Heart left ventricle (tissue), 16 donors: Measurements from ENCODE around the gene ATXN2. TPM values are rescaled to one million over a fixed set of nuclear protein-coding genes. Genes with fewer than 3 reads are reported as not detected.

Experiments used
- ATAC-seq, 4 donors: fragments of 200-7000 bp; cut with Tn5 transposase; one replicate each; pipeline ENCODE4 v1.9.1; 2020 to 2022; ENCODE audit warnings: moderate library complexity in 4 of 4, mild to moderate bottlenecking in 3 of 4, moderate number of reproducible peaks in 1 of 4
- DNase-seq, 5 donors: peaks; one replicate each; pipeline ENCODE4 v3.0.0-alpha.2; 2020
- H3K27ac ChIP-seq, 12 donors: fragments of 200-600 bp; sonication (generic) in 4 of 12; one replicate each; pipeline versions ENCODE4 v1.5.0 to v1.8.0; 2016 to 2022; ENCODE audit warnings: mild to moderate bottlenecking in 2 of 12
- H3K27me3 ChIP-seq, 9 donors: fragments of 200-600 bp; sonication (generic) in 2 of 9; one replicate each; pipeline versions ENCODE4 v1.5.1 to v1.8.0; 2016 to 2022; ENCODE audit warnings: mild to moderate bottlenecking in 3 of 9
- H3K36me3 ChIP-seq, 9 donors: fragments of 200-600 bp; sonication (generic) in 2 of 9; one replicate each; pipeline versions ENCODE4 v1.5.0 to v1.8.0; 2018 to 2022; ENCODE audit warnings: mild to moderate bottlenecking in 2 of 9
- H3K4me1 ChIP-seq, 12 donors: fragments of 200-600 bp; sonication (generic) in 4 of 12; one replicate each; pipeline versions ENCODE4 v1.5.0 to v1.8.0; 2016 to 2022; ENCODE audit warnings: mild to moderate bottlenecking in 3 of 12
- H3K4me3 ChIP-seq, 12 donors: fragments of 200-600 bp; sonication (generic) in 4 of 12; one replicate each; pipeline versions ENCODE4 v1.5.0 to v1.8.0; 2017 to 2022; ENCODE audit warnings: mild to moderate bottlenecking in 9 of 12, moderate library complexity in 4 of 12
- H3K9me3 ChIP-seq, 12 donors: fragments of 200-600 bp; sonication (generic) in 4 of 12; one replicate each; pipeline versions ENCODE4 v1.5.0 to v1.8.0; 2016 to 2022; ENCODE audit warnings: mild to moderate bottlenecking in 1 of 12
- CTCF ChIP-seq, 12 donors: fragments of 200-600 bp; sonication (generic) in 4 of 12; IDR thresholded peaks; one replicate each; pipeline versions ENCODE4 v1.5.0 to v1.8.0; 2018 to 2022; ENCODE audit warnings: antibody characterized with exemption in 12 of 12, mild to moderate bottlenecking in 5 of 12
- POLR2A ChIP-seq, 2 donors: fragments of 450-650 bp; IDR thresholded peaks; one replicate each; pipeline ENCODE4 v1.6.1; 2017; ENCODE audit warnings: antibody characterized with exemption in 2 of 2, mild to moderate bottlenecking in 2 of 2, moderate library complexity in 2 of 2
- WGBS, 4 donors: extraction: QIAGEN DNeasy Blood & Tissue Kit in 2 of 4; methylation state at CpG; one replicate each; pipeline versions ENCODE4 v1.1.5 to v1.1.7; 2013 to 2018; 5-methylcytosine and 5-hydroxymethylcytosine counted together
- intact Hi-C, 10 donors: fragments of 100-400 bp; cut with DNase I; formaldehyde crosslinking; loops; one replicate each; pipeline versions ENCODE4 v1.11.1 to v1.14.2; 2022
- polyA plus RNA-seq, 2 donors: library from polyadenylated mRNA; stranded (reverse); fragments of 200-250 nt; gene quantifications; one replicate each; pipeline ENCODE4 v1.2.3, GENCODE V29; 2013
- total RNA-seq, 9 donors: library from RNA; depleted of rRNA in 2 of 9; stranded (reverse); fragments of >200 nt in 2 of 9; fragmentation: NEBNext Ultra II Directional in 3 of 9; extraction: Animal tissue kit (Norgen Biotek cat#: 25700) in 3 of 9; gene quantifications; one replicate each; pipeline versions ENCODE4 v1.1.0 to v1.2.4, GENCODE V29; 2016 to 2023
- donor health status: ischemic (EF 13 %, LVEDD 7.1; RV severe dilation, severe dysfunction).
- donor health status: healthy with polysubstance abuse.
- donor health status: DM: no; HTN: yes; CAD: no.
- donor health status: DM: no; HTN: no; CAD: no.
- donor health status: ischemic (EF 25% LVEDD 6.9; RV normal size, moderate dysfunction).
- donor health status: ischemic (EF 25% LVEDD 5.7; RV mildly dilated, moderate dysfunction).
- donor health status: healthy.
- donor health status: DM: yes; HTN: yes; CAD: no.
- donor health status: ischemic (EF 35%, LVEDD 5.7; RV mildly dilated, moderate dysfunction).
- donor health status: nonischemic (EF 11% LVEDD 7.7; RV severe dilation, severe dysfunction).
- donor health status: DM: yes; HTN: yes; CAD: no.
- donor health status: PGD.
- donor health status: ischemic (EF 29% LVEDD 5.4; RV normal size, mild dysfunction).
- donor health status: nonischemic (EF 23%, LVEDD 6.1; RV moderate dilation, normal function).

ATXN2 gene
- total and polyA plus RNA-seq, 11 donors = 23.6 to 59.3 (median 46.8) TPM

- Histone ChIP-seq H3K27me3 (no peaks in the 10 kb centered on the region), H3K4me3 (peak overlapping the region; percentile 62 to 98 (median 92)), H3K9me3 (no peaks in the 10 kb centered on the region), H3K36me3 (peaks cover 0 to 5% (median 0%) of the 10 kb centered on the region in 9 donors), H3K27ac (peak overlapping the region; percentile 86 to 99 (median 97)), H3K4me1 (peaks cover 37 to 86% (median 76%) of the 10 kb centered on the region in 12 donors)
- no peak for TF ChIP-seq POLR2A (IDR thresholded peaks at IDR 0.05)
- ATAC-seq (no peak), DNase-seq (peak; percentile 66 to 84 (median 66))
- WGBS, 4 donors = 3 to 18% (median 8%) methylated on average over 12 to 34 of the region's 34 CpGs
- intact Hi-C loops = loop anchor here in 3 of 10 donors (1.0 to 5.0 kb wide), 2 partner anchors 24 to 41 kb away; no protein-coding TSS in a partner anchor
Observed at GRCh38 chr12:111406474-111407376, 192.4 kb downstream of the ATXN2 start.

DNA sequence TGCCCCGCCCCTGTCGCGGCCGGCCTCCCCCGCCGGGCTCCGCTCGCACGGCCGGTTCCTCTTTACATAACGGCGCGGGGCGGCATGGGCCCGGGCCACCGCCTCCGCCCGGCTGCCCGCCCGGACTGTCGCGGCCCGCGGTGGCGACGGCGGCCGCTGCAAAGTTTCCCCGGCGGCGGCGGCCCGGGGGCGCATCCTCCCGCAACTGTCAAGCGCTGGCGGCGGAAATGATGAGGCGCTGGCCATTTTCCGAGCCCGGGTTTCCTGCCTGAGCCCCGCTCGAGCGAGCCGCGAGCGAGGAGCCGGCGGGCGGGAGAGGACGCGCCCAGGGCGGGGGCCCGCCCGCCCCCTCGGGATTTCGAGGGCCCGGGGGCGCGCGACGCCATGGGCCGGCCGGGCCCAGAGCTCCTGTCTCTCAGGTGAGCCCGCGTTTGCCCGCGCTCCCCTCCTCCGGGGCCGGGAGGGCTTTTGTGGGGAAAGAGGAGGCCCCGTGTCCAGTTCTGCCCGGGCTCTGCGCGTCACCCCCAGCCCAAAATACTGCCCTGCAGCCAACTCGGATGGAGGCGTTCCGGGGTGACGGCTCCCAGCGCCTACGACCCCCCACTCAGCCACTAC, 193.1 kb downstream of the ATXN2 start, which contains the start of gene SH2B3:
Gene SH2B3 (plus strand): TSS at position 65 of the 615 bp plus-strand sequence. CDS start 12,223 bp downstream, outside the sequence.
- Histone ChIP-seq H3K4me1 (peaks cover 30 to 79% (median 69%) of the 10 kb centered on the region in 12 donors), H3K9me3 (no peaks in the 10 kb centered on the region), H3K36me3 (peaks cover 0 to 5% (median 0%) of the 10 kb centered on the region in 9 donors), H3K27me3 (no peaks in the 10 kb centered on the region), H3K27ac (peak within 1 kb of the TSS; percentile 86 to 99 (median 97)), H3K4me3 (peak within 1 kb of the TSS; percentile 62 to 98 (median 92))
- TF ChIP-seq POLR2A (IDR thresholded peaks at IDR 0.05) (peak in 1 of 2 donors; percentile 82), CTCF (IDR thresholded peaks at IDR 0.05) (no peak)
- intact Hi-C loops = loop anchor here in 4 of 10 donors (1.0 to 5.0 kb wide), 3 partner anchors 24 to 45 kb away; no protein-coding TSS in a partner anchor
- DNase-seq (peak in 1 of 5 donors; percentile 80), ATAC-seq (peak in 2 of 4 donors; percentile 1 to 5)
- 0 to 1% (median 0%) methylated on average over 23 to 80 of the region's 80 CpGs for WGBS, 4 donors

DNA sequence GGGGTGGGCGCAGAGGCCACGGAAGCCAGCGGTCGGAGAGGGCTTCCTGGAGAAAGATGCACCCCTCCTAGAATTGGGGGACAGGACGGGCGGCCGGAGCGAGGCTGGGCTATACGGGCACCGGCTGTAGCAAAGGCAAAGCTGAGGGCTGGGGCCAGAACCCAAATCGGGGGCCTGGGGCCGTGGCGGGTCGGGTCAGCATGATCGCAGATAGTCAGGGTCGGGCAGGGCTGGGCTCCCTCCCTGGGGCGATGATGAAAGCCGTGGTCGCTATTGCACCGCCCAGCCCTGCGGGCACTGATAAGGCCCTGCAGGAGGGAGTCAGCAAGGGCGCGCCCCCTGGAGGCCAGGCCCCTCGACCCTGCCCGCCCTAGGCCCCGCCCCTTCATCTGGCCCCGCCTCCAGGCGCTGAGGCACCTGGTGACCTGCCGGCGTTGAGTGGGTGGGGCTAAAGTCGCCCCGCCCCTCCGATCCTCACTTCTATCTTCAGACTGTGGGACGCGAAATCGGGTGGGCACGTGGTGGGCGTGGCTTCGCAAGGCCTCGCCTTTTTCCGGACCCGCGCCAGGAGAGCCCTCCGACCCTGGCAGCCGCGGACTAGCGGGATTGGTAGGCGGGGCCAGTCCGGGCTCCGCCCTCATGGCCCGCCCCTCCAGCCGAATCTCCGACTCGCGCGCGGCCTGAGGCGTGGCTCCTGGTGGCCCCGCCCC, 193.8 kb downstream of the ATXN2 start:
- peaks cover 0 to 5% (median 0%) of the 10 kb centered on the region in 9 donors for H3K36me3 ChIP-seq
- peak overlapping the region; percentile 62 to 98 (median 92) for H3K4me3 ChIP-seq
- ATAC-seq (peak; percentile 78 to 91 (median 84)), DNase-seq (peak; percentile 93 to 97 (median 95))
- H3K27ac ChIP-seq = peak overlapping the region; percentile 12 to 99 (median 97)
- intact Hi-C loops = loop anchor here in 3 of 10 donors (2.0 to 5.0 kb wide), 2 partner anchors 42 to 45 kb away; no protein-coding TSS in a partner anchor
- TF ChIP-seq CTCF (IDR thresholded peaks at IDR 0.05) (peak; percentile 54 to 87 (median 69)), POLR2A (IDR thresholded peaks at IDR 0.05) (peak in 1 of 2 donors; percentile 37)
- H3K4me1 ChIP-seq = peaks cover 26 to 72% (median 62%) of the 10 kb centered on the region in 12 donors
- 2 to 9% (median 4%) methylated on average over 17 to 59 of the region's 59 CpGs for WGBS, 4 donors
- no peaks in the 10 kb centered on the region for H3K27me3 ChIP-seq
- no peaks in the 10 kb centered on the region for H3K9me3 ChIP-seq
